ENCODE results near the gene FHIT.

FHIT gene

DNA sequence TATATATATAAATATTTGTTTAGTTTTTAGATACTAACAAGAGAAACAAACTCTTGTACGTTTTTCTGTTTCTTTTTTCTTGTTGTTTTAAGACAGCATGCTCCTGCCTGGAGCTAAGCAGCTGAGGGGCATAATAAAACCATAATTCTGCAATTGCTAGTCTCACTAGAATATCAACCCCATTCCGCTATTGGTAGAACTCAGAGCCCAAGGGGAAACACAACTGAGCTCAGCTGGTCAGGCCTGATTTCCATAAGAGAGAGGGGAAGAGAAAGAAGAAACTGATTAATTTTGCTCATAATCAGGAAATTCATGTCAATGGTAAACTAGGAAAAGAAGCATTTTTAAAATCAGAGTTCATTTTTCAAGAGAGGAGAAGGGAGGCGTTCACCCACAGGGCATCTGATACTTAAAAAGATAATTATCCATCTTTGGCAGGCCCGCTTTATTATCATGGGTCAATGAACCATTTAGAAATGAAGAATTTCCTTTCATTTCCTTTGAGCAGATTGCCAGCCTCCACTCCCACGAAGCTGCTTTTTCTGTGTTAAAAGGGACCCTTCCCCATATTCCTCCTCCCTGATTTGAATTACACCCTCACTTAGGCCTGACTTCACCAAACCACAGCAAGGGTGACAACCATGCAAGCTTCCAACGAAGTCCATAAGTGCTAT is 1236.1 kb downstream of the FHIT start:
- DNase-seq, result peak in 1 of 3 experiments; percentile 42

DNA sequence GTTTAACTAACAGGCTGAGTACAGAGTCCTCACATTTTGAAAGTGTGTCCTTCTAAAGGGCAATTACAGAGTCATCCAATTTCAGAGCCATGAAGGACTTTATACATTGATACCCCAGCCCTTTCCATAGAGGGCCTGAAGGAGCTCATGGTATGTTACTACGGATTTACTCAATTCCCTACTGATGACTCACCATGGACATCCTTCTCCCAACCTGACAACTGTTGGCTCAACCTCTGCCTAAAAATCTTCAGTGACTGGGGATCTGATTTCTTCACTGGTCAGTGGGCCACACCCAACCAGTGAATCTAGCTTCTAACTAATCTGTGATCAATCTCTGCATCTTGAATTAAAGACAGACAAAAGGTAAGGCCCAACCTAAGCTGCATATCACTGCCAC is 1238.0 kb downstream of the FHIT start:
- no peak for DNase-seq

DNA sequence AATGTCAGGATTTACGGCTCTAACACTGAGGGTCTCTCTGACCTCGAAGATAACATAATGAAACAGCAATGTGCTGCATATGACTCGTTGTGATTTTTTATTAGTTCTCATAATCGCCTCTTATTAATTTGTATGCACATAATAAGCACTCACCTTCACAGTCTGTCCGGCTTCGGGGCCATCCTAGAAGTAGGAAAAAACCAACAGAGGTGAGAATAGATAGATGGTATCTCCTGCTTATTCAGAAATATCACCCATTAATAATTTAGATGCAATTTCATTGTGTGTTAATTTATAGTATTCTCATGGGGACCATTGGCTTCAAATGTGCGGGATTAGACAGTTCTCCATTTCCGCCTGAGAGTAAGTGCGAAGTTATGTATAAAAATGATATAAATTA is 1240.0 kb downstream of the FHIT start:
- no peak for DNase-seq

DNA sequence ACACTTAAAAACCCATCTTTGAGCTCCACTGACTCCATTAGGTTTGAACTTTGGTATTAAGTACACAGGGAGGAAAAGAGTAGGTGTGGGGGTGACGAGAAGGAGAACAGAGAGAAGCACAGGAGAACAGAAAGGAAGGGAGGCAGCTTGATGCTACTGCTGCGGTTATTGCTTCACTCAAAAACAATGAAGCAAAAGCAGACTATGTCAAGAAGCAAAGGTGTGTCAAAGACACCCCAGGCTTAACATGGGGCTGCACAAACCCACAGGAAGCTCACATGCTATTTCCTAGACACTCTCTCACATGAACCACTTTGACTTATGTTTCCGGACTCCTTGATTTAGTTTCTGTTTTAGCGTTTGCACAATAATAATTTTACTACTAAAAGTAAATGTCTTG is 1240.5 kb downstream of the FHIT start:
- DNase-seq, result no peak

DNA sequence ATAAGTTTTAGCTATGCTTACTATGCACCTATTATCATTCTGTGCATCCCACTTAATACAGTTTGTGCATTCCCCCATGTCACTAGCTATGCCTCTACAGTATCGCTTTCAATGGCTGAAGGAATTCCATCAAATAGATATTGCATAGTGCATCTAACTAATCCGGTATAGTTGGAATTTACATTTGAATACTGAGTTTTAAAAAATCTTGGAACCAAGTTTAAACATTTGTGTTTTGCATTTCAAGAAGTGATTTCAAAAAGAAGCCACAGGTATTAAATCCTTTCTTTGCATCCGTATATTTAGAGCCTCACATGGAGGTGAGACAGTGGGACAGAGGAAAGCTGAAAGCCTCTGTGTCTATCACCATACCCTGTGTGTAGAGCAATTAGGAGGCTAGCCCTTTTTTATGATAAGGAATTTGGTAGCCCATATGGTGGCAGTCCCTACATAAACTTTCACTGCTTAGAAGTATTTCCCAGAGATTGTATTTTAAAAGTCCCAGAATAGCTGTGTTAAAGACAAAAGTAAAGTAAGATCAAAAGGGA is 1241.2 kb downstream of the FHIT start:
- DNase-seq, result no peak

DNA sequence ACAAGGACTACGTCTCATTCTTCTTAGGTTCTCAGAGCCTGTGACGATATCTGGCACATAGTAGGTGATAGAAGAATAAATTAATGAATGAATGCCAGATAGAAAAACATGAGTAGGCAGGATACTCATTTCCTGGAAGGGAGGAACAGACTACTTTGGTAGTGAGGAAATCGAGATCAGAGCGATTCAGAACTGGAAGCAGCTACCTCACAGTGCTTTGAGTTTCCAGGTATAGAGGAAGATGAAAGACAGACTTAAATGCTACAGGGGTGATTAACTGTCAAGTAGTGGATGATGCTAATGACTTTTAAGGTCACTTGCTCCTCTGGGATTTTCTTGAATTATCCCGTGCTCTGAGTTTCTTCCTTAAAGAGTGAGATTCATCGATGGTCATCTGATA is 1249.9 kb downstream of the FHIT start:
- DNase-seq, result no peak

DNA sequence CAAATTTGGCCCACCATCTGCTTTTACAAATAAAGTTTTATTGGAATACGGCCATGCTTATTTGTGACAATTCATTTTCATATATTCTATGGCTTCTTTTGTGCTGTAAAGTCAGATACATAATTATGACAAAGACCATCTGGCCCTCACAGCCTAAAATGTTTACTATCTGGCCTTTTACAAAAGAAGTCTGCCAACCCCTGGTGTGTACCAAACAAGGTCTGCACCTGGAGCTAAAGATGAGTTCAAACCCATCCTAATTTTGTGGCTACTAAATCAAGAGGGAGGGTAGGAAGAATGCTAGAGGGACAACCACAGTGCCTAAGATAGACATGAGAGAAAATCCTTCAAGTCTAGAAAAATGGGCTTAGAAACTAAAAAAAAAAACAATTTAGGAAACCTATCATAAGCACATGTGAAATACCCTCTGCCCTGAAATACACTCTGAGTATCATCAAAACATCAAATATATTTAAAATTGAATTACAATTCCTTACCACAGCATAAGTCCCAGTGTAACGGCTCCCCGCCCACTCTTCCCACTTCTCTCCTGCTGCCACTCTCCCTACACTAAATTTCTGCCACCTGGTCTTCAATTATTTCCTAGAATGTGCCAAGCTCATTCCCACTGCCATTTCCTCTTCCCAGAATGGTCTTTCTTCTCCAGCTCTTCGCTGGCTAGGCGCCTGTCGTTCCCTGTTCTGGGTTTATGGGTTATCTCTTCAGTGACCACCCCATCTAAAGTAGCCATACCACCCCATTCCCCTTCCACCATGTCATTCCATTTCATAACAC is 1250.7 kb downstream of the FHIT start:
- DNase-seq, result peak in 1 of 3 experiments; percentile 58

DNA sequence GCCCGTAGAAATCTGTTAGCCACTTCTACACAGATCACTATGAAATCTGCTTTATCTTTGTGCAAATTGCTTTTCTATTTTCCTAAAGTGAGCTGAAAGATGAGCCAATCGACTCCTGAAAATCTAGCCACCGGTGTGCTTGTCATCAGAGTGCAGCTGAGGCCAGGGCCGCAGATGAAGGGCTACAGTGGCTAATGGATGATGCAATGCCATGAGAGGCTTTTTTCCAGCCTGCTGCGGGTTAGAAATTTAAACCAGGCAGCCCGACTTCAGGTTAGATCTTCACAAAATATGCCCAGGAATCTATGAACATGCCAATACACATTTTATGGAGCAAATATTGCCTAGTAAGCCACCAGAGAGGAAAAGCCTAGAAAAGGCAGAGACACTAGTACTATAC is 1253.2 kb downstream of the FHIT start:
- peak in 2 of 3 experiments; percentile 3 to 21 for DNase-seq

DNA sequence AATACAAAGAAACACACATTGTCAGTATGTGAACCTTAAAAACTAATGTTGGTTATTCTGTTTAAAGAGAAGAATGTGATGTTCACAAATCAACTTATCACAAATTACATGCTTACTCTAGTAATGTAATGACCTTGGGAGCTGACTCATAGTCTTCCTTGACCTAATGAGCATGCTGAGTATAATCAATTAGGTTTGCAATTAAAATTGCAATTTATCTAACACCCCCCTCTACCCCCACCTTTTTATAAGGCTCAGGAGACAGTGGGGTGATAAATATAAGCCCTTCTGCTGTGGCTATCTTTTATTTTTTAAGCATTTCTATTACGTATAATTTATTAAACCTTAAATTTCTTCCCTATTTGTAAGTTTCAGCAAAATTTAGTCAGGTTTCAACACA is 1253.7 kb downstream of the FHIT start:
- no peak for DNase-seq

DNA sequence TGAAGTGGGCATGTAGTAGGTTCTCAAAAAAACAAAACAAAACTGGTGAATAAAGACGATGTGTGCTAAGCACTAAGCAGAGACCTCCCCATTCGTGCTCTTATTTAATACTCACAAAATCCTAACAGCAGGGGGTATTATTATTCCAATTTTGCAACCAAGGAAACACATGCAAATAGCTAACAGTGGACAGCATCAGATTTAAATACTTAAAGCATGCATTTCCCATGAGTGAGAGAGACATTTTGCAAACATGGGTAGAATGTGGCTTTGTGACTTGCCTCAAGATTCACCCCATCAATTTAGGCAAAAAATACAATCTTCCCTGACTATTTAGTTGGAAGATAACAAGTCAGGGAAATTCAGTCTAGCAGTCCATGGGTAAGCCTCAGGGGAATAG is 1255.2 kb downstream of the FHIT start:
- DNase-seq, result peak in 1 of 3 experiments; percentile 5

DNA sequence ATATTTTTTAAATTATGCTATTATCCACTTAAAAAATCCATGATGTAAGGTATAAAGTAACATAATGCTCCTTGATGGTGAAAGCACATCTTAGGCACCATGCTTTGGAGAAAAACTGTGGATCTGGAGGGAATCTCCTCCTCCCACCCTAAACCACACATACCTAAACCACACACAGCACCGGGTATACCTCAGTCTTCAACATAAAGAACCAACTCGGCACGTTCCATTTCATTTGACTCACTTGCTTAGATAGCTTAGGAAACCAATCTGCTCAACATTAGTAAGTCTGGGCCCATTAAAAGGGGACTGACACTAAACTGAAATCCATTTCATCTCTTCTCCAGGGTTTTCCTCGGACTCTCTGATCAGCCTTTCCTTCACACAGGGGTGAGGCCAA is 1255.7 kb downstream of the FHIT start:
- no peak for DNase-seq

DNA sequence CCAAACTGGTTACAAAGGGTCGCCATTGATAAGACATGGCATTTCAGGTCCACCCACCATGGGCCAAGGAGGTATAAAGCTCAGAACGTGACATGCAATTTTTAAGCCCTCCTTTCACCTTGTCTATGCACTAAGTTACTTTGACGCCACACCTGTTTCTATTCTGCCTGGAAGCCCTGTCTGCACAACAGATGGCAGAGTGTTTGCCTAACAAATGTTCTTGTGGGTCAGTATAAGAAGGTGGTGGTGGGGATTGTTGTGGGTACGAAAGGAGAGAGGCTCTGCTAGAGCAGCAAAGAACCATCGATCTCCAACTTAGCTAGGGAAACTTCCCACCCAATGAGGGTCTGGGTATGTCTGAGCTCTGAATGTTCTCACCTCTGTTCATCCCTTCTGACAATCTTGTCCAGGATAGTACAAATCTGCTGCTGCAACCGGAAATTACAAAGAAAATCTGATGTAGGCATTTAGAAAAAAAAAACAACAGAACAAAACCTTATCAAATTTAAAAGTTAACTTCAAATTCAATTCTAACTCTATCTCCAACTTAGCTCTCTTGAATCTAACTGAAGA is 1256.4 kb downstream of the FHIT start:
- no peak for DNase-seq

DNA sequence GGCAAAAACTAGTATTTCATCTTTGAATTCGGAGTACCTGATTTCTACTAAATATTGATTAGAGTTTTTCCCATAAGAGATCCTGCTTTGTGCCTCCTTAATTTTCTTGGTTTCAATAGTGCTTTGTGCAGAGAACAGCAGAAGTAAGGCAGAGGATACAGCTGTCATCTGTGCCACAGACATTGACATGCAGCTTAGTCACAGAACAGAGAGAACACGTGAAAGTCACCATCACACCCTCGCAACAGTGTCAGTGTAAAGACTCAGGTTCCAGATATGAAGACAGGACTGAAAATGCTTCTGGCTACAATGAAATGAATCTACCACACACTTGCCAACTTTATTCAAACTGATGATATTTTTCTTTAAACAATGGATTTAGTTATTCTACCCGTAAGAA is 1258.7 kb downstream of the FHIT start:
- no peak for DNase-seq

DNA sequence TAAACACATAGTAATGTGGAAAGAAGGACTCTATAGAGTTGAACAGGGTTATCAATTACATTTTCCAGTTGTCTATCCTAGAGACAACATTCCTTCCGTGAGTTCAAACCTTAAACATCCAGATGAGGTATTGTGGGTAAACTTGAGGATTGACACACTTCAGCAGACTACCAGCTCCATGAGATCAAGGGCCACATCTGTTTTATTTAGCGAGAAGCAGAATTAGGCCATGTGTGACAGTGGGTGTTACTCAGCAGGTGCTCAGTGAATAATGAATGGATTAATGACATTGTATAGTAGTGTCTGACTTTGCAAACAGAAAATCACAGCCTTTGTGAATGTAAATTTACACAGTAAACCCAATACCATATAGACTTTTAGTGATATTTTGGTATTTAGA is 1260.3 kb downstream of the FHIT start:
- peak in 2 of 3 experiments; percentile 27 to 75 for DNase-seq

DNA sequence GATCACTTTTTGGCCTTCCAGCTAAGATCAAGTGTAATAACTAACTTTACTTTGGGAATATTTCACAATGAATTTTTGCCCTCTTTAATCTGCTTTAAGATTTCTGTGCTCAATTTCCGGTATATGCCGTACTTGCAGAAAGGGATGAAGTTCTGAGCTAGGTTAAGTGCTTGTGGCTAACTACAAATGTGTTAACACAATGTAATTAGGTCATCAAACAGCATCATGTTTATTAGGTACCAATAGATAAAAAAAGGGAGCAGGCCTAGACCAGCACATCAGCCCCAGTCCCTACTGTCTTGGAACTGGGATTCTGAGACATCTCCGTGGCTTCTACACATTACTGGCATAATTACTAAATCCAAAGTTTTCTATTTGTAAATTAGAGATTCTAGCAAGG is 1268.7 kb downstream of the FHIT start:
- DNase-seq, result no peak

DNA sequence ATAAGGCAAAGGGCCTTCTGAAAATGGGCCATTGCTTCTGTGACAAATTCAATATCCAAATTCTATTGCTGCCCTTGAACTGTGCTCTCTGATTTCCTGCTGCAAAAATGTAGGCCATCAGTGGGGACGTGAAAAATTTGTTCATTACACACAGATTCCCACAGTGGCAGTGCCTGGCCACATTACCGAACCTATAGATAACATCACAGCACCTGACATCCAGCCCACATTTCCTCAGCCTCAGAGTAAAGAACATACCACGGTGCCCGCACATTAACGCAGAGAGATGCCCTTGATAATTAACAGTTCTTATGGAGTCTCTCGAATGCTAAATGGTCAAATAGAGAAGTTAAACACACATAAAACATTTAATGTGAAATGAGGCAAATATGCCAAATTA is 1269.9 kb downstream of the FHIT start:
- DNase-seq, result no peak

DNA sequence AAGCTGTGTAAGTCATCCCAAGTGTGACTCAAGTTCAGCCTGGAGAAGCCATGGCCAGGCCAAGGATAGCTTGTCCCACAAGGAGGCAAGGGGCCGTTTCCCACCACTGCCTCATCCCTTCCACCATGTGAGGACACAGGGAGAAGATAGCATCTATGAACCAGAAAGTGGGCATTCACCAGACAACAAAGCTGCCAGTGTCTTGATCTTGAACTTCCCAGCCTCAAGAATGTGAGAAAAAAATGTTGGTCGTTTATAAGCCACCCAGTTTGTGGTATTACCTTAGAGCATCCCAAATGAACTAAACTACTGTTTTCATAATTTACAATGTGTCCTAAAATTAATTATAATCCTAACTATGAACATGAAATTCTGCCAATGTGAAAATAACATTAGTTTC is 1270.7 kb downstream of the FHIT start:
- no peak for DNase-seq

DNA sequence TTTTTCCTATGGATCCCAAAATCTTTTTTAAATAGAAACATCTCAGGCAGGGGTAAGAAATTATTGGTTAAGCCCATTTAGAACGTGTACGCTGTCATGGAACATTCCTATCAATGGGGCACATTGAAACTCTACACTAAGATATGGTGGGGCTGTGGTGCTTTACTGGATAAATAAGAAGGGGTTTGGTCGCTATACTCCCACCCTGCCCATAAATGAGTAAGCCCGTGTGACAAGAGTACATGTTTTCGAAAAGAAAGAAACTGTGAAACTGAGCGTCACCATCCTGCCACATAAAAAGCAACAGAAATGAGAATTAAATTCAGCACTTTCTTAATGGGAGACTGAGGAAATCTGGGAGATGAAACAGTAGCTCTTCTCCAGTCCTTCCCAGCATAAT is 1271.7 kb downstream of the FHIT start:
- no peak for DNase-seq

DNA sequence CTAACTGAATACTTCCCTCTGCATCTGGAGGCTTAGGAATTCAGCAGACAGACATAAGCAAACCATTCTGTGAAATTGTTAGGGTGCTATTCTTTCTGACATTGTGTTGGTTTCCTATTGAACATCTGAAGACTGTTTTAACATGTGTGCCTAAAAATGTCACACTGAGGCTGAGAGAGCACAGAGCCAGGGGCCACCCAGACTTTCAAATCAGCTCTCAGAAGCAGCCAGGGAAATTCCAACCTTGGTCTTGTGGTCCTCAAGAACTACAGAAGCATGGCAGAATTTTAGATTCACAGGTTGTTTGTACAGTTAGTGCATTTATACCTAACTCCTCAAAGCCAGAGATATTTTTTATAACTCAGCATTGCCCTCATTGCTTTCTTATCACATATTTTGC is 1272.3 kb downstream of the FHIT start:
- no peak for DNase-seq

DNA sequence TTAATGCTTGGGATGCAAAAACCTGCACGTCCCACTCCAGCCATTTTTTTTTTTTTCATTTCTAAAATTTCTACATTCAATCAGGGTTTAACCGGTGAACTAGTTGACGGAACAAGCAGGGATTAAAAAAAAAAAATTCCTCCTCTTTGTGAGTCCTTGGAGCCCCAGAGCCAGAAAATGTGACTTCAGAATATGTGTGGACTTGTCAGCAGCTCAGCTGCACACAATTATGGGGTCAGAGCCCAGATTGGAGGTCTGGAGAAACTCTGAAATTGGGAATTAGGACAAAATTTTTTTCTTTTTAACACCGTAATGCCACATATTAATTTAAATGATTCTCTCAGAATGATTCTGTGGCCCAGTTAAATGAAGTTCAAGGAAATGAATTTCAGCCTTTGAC is 1280.5 kb downstream of the FHIT start:
- DNase-seq, result no peak

DNA sequence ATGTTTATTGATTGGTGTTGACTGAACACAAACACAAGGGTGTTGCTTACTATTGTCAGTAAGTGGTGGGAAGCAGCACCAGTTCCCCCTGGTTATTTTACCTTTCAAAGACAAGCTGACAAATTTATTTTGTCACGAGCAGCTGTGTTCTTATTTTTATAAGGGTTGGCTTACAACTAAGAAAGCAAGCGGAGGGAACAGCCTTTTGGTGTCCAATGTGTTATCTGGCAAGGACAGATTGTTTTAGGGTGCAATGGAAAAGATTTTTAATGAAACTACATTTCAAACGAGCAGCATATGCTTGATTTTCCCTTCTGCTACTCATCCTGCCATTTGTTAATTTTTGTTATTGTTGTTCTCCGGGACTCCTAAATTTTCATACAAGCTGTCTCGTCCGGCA is 1280.9 kb downstream of the FHIT start:
- DNase-seq, result no peak

DNA sequence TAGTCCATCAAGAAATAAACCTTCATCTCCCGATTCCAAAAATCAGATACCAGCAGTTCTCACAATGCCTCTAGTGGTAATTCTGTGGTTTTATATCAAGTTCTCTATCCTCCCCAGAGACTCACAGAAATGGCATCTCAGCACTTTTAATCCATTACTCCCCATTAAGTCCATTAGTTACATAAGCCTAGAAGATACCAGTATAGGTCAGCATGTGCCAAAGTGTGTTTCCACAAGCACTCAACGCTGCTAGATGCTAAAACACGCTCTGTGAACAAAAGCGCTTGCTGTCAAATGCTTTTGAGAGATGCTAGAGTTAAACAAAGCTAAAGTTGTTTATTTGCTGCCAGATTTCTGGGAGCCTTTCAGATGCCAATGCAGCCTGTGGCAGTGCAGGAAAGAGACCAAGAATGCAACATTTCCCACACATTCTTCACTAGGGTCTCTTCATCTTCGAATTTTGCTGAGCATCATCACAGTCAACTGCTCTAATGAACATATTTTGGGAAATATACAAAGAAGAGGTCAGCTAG is 1282.7 kb downstream of the FHIT start:
- peak in 1 of 3 experiments; percentile 8 for DNase-seq

DNA sequence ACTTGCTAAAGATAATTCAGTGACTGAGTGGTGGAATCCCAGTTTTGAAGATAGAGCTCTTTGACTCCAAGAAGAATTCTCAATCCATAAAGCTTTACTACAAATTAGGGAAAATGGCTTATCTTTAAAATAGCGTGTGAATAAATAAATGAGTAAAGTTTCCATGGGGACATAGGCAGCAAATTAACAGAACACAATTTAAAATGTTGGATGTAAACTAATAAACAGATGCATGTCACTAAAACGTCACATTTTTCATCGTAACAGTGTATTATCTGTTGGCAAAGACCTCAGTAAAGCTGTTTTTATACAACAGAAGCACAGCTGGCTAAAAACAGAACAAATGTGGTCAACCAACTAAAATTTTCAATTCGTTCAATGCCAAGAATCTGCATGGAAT is 1287.6 kb downstream of the FHIT start:
- no peak for DNase-seq

DNA sequence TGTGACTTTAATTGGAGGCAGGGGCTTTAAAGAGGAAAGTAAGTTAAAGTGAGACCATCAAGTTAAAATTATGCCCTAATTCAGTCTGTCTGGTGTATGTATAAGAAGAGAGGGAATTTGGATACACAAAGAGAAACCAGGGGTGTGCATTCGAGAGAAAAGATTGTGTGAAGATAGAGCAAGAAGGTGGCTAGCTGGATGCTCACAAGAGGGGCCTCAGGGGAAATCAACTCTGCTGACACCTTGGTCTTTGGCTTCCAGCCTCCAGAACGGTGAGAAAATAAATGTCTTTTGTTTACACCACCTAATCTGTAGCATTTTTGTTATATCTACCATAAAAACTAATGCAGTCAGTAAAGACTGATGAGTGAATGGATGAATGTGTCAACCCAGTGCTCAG is 1294.1 kb downstream of the FHIT start:
- no peak for DNase-seq
